ENCODE data around the gene TBC1D22A.

GRCh38 chr22:46918197-46918596 lies 155.7 kb downstream of the TBC1D22A start:
- TF ChIP-seq CTCF (IDR thresholded peaks at IDR 0.05 in 2 of 3, conservative IDR thresholded peaks at IDR 0.05 in 1 of 3; ENCODE audit: borderline replicate concordance in 1 of 3, insufficient read depth in 1 of 3, low read depth in 2 of 3, low read length in 2 of 3) (no peak), YY1 (IDR thresholded peaks at IDR 0.05; ENCODE audit: extremely low read depth, insufficient replicate concordance, low read depth, low read length) (no peak), JUND (IDR thresholded peaks at IDR 0.05) (no peak), SIN3A (IDR thresholded peaks at IDR 0.05; ENCODE audit: low read depth) (no peak), SRF (IDR thresholded peaks at IDR 0.05; ENCODE audit: low read depth) (no peak), EZH2phosphoT487 (IDR thresholded peaks at IDR 0.05; ENCODE audit: borderline replicate concordance) (no peak), EZH2 (IDR thresholded peaks at IDR 0.05) (no peak), MAX (IDR thresholded peaks at IDR 0.05) (no peak), POLR2A (IDR thresholded peaks at IDR 0.05; ENCODE audit: borderline replicate concordance, extremely low read depth, insufficient read depth, insufficient read length) (no peak), POLR2AphosphoS5 (IDR thresholded peaks at IDR 0.05; ENCODE audit: low read depth, low read length) (no peak)
